GM19463 (cell line): ENCODE measurements around the gene TTYH1.
"Not testable (repeated sequence)": the region's sequence is repeated elsewhere in the genome, so short reads cannot be mapped to it uniquely, and the experiment has no call there.

Source experiments
- ATAC-seq: cut with Tn5 transposase; IDR thresholded peaks from one replicate; pipeline ENCODE4 v1.9.1; 2021; ENCODE audit warnings: mild to moderate bottlenecking, moderate library complexity; ENCODE audit not compliant: unreplicated experiment

TTYH1 gene

DNA sequence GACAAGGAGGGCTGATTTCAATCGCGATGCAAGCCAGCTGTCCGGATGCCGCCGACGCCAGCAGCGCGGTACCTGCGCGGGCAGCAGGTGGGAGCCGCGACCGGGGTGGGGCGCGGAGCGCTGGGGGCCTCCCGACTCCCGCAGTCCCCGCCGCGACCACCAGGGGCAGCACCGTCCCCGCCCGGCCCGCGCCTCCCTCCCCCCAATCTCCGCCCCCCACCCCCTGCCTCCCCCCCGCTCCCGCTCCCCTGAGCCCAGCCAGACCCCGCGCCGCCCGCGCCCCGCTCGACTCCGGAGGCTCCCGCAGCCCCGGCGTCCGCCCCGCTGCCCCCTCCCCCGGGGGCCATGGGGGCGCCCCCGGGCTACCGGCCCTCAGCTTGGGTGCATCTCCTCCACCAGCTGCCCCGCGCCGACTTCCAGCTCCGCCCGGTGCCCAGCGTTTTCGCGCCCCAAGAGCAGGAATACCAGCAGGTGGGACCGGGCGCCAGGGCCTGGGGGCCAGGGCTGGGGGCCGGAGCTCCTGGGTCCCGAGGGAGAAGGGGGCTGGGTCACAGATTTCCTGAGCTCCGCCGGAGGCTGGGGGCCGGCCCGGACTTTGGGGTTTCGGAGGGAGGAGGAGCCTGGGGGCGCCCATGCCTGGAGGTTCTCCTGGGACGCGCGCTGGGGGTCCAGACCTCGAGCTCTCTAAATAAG, at the start of gene TTYH1:
Gene TTYH1 (plus strand): TSS at position 257 of the 693 bp plus-strand sequence. CDS start 89 bp downstream, at position 346.
- no peak for ATAC-seq

DNA sequence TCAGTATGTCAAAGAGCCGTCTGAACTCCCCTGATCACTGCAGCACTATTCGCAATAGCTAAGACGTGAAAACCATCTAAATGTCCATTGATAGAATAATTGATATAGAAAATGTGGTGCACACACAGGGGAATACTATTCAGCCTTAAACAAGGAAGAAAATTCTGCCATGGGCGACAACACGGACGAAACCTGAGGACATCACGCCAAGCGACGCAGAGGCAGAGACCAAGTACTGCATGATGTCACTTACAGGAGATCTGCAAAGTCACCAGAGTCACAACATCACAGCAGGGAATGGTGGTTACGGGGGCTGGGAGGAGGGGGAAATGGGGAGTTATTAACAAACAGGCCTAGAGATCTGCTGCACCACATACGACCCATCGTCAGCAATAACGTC, 49.5 kb upstream of the TTYH1 start:
- not testable (repeated sequence) for ATAC-seq

DNA sequence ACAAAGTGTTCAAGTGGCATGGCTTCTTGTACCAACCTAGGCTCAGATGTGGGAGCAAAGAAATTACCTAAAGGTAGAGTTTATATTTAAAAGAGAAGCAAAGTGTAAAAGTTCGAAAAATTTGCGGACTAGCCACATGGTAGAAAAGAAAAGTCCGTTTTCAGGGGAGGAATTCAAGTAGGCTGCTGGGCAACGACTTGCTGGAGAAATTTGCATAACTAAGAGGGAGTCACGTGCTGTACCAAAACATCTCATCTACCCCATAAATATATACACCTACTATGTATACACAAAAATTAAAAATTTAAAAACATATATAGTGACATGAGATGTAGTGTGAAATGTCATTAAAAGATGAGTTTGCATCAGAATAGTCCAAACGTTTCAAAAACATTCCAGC, 48.5 kb upstream of the TTYH1 start:
- no peak for ATAC-seq

DNA sequence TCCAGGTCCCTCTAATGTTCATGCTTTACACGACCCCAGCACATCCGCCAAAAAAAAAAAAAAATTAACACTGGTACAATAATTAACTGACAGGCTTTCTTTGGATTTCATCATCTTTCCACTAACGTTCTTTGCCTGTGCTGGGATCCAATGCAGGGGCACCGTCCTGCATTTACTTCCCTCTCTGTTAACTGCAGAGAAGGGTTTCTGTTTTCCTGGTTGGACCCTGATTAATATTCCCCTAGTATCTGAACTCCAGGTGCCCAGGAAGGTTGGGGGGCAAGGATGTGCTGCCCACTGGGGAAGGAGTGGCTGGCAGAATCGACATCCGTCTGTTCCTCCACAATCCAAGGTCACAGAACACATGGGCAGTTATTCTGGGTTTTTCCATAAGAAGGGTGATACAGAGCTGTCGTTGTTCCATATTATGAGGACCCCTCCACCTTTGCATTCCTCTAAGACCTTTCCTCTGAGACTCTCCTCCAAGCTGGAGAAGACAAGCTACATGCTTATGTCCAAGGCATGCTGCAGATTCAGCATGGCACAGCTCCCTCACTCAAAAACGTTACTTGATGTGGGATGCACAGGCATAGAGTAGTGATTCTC, 46.1 kb upstream of the TTYH1 start:
- no peak for ATAC-seq

DNA sequence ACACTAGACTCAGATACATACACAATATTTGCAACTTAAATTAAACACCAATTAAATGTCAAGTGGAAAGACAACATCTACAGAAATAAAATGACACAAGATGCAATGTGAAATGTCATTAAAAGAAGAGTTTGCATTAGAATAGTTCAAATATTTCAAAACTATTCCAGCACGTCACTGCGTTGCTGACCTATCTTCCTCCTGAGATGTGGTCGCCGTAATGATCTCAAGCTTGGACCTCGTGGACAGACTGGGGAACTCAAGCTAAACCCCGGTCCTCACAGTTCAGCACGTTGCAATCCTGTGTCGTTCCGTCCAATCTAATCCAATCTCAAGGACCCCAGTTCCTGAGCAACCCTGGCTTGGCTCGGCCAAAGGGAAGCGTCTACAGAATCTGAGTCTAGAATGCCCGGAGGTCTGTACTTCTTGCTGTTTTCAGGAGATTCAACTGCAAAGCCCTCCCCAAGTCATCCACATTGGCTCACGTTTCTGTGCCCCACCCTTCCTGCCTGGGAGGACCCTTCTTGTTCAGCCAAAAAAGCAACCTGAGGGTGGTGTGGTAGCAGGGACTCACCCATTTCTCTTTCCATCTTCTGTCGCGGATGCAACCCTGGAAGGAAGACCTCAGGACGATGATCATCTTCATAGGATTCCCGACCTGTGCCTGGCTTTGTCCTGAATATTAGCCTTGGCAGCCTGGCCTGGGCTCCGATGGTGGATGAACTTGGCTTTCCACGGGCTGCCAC, 45.4 kb upstream of the TTYH1 start:
- ATAC-seq, result not testable (repeated sequence)

DNA sequence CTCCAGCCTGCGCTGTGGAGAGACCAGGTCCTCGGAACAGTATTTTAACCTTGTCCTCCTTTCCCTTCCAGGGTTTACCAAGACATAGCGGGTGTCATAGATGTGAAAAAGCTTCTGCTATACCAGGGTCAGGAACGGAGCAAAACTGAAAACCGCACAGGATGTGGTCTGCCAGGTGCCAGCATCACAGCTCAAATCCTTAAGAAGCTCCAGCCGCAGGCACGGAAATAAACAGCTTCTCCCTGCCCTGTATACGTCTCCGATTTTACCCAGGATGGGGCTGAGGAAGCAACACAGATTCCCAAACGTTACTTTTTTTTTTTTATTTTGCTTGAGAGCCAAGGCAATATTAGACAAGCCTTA, 44.8 kb upstream of the TTYH1 start:
- ATAC-seq, result not testable (repeated sequence)

DNA sequence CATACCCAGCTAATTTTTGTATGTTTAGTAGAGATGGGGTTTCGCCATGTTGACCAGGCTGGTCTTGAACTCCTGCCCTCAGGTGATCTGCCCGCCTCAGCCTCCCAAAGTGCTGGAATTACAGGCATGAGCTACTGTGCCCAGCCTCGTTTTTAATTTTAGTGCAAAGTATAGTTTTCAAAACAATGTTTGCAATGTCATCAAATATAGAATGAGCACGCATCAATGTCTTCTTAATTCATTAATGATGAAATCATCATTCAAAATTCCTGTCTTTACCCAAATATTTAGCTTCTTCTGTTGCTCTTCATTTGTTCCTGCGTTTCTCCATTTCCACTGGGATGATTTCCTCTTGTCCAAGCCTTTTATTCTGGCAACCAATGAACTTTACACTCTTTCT, 43.8 kb upstream of the TTYH1 start:
- not testable (repeated sequence) for ATAC-seq

DNA sequence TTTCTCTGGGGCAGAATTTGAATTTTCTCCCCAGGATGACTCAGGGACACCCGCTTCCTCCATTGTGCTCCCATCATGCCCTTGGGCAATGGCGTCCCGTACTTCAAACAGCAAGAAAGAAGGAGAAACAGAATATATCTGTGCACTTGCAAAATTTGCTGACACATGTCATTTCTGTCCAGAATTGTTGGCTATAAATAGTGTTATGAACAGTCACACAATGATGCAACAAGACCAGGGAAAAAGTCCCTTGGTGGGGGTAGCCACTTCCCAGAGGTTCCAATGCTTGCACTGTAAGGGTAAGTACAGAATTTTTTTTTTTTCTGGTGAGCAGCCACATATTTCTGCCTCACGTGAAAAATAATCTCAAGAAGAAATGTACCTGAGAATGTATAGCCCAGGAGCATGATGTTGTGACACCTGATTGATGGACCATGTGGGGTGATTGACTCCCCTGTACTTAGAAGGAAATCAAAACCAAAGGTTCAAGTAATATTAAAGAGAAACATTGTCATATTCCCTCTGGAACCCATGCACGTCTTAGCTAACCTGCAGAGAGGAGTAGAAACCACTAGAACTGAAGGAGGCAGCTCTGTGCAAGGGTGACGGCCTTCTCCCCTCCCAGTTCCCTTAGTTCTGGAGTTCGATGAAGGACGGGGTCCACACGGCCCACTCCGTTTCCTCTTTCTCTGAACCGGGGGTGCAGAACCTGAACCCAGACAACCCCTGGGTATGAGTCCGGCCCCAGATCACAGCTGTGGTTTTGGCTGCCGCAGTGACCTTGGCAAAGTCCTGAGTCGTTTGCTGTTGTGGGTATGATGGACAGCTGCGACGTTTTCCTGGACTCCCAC, 41.3 kb upstream of the TTYH1 start:
- no peak for ATAC-seq

DNA sequence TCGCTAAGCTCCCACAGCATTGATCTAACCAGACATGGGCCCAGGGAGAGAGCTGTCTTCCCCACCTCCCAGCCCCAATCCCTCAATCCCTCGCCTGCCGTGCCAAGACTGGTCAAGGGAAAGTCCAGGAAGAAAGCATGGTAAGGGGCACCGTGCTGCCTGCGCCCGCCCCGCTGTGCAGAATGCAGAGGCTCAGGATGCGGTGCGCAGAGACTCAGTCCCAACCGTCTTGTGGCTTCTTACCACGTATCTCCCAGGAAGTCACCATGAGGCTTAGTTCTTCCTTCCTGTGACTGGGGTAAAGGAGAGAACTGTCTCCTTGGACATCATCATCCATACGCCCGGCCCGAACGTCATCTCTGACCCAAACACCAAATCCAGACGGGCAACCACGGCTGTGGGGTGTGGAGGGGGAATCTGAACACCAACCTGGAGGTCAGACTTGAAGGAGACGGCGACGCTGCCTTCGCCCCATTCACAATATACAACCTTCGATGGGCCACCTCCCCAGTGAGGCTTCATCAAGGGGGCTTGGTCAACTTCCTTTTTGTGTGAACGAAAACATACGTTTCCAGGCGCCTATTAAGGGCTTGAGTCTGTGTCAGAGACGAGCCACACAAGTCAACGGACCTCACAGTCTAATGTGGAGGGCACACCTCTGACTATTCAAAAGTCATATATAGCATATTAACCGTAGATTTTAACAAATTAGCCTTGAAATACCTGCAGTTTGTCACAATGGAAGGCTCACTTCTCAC, 39.9 kb upstream of the TTYH1 start:
- ATAC-seq, result not testable (repeated sequence)

DNA sequence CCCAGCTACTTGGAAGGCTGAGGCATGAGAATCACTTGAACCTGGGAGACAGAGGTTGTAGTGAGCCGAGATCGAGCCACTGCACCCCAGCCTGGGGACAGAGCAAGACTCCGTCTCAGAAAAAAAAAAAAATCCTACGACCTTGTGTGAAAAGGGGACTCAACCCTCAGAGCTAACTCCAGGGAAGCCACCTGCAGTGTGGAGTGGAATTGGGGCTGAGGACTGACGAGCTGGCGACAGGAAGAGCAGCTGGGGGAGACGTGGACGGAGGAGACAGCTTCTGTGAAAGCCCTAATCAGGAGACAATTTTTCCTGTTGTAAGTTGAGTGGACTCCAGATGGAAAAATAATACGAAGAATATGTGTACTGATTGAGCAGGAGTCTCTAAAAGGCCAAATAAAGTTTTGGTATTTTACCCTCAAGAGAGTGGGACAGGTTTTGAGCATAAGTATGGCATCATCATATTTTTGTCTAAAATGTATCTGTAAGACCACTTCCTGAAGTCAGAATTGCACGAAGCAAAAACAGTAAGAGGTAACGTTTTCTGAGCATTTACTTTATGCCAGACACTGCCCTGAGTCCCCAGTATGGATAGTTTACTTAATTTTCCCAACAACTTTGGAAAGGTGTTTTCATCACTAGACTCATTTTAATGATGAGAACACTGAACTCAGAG, 38.5 kb upstream of the TTYH1 start:
- no peak for ATAC-seq

DNA sequence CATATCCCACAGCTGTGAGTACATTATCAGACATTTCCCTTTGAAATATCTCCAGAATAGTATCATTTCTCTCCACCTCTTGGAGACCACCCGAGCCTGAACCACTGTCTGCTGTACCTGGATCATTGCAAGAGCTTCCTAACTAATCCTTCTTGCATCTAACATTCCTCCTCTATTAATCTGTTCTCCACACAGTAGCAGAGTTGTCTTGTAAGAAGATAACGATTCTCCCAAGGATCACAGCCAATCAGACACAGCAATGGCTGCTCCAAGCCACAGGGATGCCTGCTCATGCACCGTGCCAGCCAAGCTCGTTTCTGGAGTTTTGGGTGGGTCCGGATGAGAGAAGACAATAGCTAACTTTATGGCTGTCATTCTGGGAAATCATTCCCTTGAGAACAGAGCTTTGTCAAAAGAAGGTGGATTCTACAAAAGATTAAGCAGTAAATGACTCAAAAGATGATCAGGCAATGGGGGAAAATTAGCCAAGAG, 36.0 kb upstream of the TTYH1 start:
- ATAC-seq, result no peak

DNA sequence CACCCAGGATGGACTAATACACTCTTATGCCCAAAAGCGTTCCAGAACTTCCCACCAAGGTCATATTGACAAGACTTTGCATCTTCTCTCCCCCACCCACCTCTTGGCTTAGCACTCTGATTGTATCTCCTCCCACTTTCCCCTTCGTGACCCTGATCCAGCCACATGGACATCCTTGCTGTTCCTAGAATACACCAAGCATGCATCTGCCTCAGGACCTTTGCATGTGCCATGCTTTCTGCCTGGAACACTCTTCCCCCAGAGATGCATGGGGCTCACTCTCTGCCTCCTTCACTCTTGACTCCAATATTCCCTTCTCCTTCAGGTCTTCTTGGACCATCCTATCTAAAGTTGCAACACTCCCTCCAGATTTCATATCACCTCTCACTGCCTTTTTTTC, 34.4 kb upstream of the TTYH1 start:
- ATAC-seq, result no peak

DNA sequence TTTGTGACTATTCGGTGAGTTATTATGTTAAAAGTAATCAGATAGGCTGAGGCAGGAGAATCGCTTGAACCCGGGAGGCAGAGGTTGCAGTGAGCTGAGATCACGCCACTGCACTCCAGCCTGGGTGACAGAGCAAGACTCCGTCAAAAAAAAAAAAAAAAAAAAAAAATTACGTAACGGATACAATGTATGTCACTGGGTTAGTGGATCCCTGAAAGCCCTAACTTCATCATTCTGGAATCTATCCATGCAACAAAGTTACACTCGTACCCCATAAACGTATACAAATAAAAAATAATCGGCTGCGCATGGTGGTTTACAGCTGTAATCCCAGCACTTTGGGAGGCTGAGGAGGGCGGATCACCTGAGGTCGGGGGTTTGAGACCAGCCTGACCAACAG, 33.2 kb upstream of the TTYH1 start:
- not testable (repeated sequence) for ATAC-seq

DNA sequence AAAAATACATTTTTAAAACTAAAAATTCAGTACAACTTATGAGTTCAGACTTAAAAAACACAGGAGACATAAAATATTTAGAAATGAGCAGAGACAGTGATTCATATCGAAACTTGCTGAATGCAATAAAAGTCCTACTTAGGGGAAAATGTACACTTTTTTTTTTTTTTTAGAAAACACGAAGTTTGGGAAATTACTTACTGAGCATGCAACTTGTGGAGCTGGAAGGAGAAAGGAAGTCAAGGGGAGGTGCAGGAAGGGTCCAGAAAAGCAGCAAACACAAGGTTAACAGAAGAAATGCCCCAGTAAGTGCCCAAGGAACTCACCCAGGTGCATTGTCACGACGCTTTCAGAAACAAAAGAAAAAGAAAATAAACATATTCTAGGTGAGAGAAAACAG, 31.9 kb upstream of the TTYH1 start:
- ATAC-seq, result no peak

DNA sequence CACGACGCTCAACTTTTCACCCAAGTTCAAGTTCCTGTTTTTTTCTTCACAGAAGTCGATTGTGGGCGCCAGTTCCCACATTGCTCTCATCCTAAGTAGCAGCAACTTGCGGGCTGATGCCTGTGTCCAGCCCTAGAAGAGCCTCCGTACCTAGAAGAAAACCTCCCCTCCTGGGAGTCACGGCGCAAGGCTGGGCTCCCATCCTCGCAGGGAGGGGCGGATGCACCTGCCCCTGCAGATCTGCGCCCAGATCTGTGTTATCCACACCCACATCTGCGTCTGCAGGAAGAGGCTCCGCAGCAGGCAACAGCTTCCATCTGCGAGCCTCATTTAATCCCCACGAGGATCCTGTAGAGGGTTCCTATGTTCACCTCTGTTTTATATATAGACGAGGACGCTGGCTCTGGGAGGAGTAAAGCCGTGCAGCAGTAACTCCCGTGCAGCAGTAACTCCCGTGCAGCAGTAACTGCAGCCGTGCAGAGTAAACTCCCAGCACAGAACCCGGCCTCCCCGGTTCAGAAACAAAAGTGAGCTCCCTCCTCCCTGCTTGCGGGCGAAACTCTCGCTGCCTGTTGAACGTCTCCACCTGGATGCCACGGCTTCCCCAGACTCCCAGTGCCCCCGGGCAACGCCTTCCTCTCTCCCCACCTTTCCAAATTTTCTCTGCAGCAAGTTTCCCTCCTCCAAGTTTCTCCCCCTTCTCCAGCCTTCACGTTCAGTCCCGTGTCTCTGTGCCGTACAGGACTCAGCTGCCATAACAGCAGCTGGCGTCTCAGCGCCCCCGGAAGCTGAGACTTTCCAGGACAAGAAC, 27.1 kb upstream of the TTYH1 start:
- no peak for ATAC-seq

DNA sequence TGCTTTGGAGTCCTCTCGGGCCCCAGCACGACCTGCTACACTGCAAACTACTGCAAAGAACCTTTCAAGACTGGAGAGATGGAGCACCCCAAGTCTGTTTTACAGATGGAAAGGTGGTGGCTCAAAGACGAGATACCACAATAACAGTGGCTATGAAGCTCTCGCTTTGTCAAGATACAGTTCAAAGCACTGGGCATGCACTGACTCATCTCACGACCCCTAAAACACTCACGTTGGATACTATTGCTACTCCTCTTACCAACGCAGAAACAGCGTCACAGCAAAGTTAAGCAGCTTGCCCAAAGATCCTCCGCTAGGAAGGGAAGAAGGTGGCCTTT, 26.5 kb upstream of the TTYH1 start:
- no peak for ATAC-seq

DNA sequence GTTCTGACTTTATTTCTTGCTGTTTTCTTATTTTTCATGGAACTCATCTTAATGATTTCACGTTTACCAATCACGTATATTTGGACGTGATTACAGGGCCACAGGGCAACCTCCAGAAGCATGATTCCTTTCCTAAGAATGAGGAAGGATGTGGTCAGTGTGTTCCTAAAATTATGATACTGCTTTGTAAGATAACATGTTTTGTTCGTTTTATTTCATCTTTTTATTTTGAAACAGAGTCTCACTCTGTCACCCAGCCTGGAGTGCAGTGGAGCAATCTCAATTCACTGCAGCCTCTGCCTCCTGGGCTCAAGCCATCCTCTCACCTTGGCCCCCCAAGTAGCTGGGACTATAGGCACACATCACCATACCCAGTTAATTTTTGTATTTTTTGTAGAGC, 25.7 kb upstream of the TTYH1 start:
- no peak for ATAC-seq

DNA sequence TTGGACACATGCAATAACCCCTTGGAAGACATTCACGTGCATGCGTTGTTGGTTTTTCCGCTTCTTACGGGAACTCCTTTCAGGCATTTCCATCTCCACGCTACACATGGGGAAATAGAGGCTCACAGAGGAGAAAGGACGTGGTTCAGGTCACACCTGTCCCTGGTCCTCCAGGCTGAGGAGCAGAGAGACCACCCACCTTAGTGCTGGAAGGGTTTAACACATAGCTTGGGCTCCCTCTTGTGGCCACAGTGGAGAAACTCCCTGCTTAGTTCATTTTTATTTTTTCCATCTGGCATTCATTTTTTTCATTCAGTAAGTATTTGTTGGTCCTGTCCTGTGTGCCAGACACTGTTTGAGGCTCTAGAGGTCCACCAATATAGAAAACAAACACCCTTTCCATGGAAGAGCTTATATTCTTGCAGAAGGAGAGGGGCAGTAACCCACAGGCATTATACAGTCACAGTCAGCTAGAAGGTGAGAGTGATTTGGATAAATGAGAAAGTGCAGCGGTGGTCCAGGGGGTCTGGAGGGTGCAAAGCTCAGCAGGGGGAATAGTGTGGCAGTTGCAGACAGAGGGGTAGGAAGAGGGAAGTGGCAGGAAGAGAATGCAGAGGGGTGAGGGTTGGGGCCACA, 24.2 kb upstream of the TTYH1 start:
- ATAC-seq, result no peak
